HG02852 (cell line): ENCODE data around the gene TRHDE.

Experiments used
- ATAC-seq: cut with Tn5 transposase; IDR thresholded peaks from one replicate; pipeline ENCODE4 v1.9.1; 2021; ENCODE audit warnings: mild to moderate bottlenecking, moderate library complexity; ENCODE audit not compliant: unreplicated experiment

TRHDE gene

DNA sequence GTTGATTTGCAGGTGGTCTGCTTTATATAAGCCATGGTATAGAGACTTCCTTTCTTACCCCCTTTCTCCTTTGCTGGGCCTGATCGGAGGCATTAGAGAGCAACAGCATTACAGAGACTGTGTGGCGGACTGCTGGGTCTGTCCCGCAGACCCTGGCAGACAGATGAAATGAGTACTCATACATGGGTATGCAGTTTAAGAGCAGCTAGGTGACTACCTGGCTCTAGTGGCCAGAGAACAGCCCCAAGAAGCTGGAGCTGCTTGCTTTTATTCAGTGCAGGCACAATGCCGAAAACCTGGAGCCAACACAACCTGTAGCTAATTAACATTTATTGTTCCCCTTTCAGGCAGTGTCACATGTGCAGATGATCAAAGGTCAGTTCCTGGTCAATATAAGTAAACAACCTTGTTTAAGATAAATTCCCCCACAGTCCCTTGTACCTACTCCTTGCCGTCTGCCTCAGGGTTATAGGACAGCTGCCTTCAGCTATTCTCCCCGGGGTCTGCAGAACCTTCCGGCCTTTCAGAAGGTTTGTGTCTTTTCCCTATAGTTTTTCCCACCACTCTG, 160.0 kb downstream of the TRHDE start:
- no peak for ATAC-seq

DNA sequence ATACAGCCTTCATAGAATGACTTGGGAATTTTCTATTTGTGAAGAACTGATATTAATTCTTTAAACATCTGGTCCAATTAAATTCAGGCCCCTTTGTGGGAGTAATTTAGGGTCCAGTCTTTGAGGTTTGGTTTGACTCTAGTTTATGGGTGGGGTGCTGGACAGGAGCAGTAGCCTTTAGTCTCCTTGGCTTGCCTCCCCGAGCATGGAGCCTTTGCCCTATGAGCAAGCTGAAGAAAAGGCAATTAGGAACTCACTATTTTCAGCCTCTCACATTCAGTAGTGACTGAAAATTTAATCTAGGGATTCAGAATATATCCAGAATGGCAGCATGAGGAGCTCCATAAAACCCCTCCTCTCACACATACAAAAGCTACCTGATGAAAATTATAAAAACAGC, 161.1 kb downstream of the TRHDE start:
- ATAC-seq: no peak

DNA sequence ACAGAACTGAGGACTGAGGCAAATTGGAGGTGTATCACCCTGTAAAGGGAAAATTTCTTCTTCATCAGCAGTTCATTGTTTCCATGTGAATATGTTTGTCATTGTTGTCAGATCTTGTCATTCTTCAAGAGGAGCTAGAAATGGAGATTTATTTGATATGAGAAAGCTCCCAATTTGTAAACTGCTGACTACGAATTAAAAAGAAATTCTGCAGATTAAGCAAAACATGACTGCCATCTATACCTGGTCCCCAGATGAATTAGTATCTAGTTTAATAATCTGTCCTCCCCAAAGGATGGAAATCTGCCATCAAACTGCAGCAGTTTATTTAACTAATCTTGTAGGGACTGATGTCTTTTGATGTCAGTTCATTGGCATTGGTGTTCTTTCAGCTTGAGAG, 162.8 kb downstream of the TRHDE start:
- ATAC-seq: no peak

DNA sequence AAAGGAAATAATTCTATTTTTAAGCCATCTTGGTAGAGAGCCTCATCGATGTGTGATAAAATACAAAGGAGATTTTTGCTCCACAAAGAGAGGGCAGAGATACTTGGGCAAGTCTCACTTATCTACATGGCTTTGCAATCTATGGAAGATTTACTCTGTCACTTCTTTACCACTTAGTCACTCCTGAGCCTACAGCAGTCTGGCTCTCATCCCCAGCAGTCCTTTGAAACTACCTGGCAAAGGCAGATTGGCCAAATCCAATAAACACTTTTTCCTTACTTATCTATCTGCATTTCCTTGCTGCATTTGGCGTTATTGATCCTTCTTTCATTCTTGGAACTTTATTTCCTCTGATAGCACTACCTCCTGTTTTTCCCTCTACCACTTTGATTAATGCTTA, 170.0 kb downstream of the TRHDE start:
- no peak for ATAC-seq

DNA sequence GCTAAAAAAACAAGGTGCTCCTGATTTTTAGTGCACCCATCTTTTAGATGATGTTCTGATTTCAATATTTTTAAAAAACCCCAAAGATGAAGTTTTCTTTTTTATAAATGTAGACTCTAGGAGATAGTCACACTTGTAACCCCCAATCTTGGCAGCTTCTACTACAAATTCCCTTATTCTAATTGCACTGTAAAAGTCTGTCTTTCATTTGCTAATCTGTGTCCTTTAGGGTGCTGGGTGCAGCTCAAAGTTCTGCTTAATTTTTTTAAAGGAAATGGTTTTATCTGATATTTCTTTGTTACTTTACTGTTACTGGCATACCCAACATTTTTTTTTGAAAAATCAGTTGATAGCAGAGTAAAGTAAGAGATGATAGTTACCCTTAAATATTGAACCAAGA, 172.0 kb downstream of the TRHDE start:
- ATAC-seq: no peak

DNA sequence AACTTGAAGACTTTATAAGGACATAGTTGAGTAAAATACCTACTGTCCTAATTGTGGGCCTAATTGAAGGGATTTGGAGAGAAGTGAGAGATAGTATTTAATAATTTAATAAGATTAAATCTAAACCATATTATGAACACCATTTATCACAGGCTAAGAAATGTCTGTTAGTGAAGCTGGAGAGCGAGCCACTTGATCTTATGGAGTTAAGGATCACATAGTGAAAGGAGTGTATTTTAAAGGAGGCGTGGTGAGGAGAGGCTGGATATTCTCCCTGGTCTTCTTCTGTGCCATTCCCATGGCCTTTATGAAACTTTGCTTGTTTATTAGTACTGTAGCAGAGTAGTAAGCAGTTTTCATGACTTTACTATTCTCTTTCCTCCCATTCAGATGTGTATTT, 172.4 kb downstream of the TRHDE start:
- ATAC-seq: no peak

DNA sequence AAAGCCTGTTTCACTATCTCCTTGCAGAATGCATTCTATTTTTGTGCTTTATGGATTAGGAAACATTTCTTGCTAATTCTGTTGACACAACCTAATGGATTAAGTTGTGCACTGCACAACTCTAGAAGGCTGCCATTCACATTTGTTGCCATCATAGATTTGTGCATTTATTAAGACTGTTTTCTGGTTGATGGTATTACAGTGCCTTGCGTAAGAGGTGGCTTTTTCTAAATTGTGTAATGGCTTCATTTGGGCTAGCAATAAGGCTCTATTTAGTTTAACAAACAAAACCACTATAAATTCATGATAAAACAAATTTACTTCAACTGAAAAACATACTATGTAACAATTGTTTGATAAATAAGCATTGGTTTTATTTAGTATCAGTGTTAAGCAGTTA, 175.9 kb downstream of the TRHDE start:
- no peak for ATAC-seq

DNA sequence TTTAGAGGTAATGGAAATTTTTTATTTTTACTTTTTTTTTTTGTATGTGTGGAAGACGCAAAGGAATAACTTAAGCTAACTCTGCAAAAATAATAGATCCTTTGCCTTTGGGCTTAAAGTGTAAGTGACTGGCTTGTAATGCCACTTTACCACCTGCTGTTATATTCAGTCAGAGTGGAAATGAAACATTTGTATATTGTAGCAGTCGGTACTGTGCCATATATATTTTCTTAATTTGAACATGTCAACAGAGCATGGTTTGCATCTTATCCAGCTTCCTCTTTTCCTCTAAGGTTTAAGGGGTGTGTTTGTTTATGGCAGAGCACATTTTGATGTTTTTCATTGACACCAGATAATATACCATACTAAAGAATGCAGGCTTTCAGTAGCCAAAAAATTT, 176.6 kb downstream of the TRHDE start:
- no peak for ATAC-seq

DNA sequence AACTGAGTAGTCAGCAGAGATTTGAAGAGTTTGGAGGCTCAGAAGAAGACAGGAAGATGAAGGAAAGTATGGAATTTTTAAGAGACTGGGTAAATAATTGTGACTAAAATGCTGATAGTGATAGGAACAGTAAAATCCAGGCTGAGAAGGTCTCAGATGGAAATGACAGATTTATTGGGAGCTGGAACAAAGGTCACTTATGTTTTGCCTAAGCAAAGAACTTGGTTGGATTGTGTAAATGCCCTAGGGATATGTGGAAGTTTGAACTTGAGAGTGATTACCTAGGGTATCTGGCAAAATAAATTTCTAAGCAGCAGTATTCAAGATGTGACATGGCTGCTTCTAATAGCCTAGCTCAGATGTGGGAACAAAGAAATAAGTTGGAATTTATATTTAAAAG, 180.9 kb downstream of the TRHDE start:
- no peak for ATAC-seq

DNA sequence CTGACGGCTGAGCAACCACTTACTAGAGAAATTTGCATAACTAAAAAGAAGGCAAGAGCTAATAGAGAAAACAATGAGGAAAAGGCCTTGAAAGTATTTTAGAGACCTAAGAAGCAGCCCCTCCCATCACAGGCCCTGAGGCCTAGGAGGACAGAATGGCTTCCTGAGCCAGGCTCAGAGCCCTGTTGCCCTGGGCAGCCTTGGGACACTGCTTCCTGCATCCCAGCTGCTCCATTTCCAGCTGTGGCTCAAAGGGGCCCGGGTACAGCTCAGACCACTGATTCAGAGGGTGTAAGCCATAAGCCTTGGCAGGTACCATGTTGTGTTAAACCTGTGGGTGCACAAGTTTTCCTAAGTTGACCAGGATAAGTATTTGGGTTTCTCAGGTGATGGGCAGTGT, 181.4 kb downstream of the TRHDE start:
- no peak for ATAC-seq

DNA sequence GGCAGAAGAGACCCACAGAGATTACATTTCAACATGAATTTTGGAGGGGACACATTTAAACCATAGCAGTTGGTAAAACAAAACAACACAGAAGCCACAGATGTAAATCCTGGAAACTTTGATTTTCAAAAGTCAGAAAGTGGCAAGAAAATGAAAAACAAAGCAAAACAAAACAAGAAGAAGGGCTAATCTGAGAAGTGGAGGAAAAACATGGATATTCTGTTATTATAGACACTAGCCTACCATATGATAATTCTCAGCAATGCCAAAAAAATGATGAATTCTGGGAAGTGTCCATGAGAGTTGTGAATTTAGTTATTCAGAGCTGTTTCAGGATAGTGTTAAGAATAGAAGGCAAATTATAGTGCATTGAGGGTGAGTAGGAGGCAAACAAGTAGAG, 192.3 kb downstream of the TRHDE start:
- ATAC-seq: no peak

DNA sequence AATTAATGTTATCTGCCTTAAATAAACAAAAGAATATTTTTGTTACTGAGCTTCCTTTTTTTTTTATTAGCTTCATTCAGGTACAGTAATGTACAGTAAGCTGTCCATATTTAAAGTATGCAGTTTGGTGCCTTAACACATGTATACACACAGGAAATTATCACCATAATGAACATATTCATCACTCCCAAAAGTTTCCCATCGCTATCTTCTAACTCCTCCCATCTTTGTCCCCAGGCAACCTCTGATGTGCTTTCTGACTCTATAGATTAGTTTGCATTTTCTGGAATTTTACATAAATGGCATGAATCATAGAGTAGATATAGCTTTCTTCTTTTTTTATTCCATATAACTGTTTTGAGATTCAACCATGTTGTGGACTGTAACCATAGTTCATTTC, 193.0 kb downstream of the TRHDE start:
- ATAC-seq: no peak

DNA sequence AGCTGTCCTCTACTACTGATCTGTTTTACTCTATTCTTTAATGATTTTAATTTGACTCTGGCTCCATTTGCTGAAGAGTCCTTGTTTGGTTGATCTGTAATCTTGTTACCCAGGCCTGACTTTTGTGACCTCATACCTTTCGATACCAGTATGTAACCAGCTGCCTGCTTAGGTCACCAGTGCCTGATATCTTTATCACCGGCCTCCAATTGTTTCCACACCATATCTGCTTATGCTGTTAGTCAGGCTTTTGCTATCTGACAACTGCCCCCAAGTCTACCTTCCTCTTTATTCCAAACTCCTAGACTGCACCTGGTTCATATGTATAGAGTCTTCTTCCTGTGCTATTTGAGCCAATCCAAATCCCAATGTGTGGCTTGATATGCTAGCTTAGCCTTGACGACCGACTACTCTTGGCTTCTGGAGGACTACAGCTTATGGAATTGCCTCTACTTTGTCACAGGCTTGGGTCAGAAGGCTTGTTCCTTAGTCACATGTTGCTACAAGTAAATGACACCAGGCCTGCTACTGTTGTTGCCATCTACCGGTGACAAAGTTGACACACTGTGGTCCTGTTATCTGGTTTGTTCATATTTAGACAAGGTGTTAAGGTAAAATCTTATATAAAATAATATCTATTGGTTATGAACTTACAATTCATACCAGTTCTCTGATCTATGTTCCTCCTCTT, 193.9 kb downstream of the TRHDE start:
- ATAC-seq: no peak

DNA sequence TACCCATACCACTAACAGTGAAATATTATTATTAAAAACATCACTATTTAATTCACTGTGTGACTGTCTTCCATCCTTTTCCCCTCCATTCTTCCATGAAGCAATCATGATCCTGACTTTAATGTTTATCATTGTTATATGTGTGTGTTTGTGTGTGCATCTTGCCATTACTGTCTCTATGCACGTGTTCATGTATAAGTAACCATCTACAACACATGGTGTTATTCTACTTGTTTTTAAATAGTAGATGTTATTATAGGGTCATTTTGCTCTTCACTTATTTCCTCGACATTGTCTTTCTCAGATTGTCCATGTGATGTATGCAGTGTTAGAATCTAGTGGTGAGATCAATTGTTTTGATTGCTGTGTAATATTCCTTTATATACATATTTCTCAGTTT, 195.8 kb downstream of the TRHDE start:
- no peak for ATAC-seq

DNA sequence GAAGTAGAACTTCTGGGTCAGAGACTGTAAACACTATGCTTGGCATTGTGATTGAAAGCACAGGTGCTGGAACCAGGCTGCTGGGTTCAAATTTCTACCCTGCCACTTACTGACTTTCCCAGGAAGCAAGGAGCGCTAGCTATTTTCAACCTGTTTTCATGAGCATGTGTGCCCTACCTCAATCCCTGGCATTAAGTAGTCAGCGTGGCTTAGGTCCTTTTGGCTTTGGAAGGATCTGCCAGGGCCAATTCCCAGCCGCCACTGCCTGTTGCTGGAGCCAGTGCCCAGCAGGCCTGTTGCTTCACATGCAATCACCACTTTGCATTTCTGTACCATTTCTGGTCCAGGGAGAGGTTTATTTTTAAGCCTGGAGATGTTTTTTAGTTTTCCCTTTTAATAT, 196.3 kb downstream of the TRHDE start:
- no peak for ATAC-seq

DNA sequence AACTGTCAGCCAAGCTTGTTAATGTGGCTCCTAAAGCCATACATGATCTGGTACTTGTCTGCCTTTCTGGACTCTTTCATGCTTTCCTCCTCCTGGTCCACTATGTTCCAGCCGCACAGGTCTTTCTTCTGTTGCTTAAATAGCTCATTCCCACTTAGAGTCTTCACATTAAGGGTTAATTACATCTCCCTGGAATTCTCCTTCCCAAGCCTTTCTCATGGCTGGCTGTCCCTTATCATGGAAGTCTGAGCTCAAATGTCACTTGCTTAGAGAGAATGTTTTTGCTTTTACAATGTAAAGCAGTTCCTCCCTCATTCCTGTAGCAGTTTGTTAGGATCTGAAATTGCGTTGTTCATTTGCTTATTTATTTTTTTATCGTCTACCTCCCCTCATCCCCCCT, 199.6 kb downstream of the TRHDE start:
- ATAC-seq: no peak

DNA sequence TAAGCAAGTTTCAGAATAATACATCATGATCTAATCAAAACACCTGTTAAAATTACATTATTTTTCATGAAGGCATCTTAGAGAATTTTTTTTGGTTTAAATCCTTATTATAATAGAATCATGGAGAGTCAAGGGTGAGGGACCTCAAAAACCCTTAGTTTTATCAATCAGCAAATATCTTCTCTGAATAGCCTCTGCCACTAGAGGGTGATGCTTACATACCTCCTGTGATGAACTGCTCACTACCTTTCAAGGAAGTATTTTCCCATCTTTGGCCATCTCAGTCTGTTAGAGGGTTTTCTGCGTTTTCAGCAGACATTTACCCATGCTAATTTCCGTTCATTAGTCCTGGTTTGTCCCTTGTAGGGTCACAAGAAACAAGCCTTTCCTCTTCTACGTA, 200.2 kb downstream of the TRHDE start:
- ATAC-seq: no peak

DNA sequence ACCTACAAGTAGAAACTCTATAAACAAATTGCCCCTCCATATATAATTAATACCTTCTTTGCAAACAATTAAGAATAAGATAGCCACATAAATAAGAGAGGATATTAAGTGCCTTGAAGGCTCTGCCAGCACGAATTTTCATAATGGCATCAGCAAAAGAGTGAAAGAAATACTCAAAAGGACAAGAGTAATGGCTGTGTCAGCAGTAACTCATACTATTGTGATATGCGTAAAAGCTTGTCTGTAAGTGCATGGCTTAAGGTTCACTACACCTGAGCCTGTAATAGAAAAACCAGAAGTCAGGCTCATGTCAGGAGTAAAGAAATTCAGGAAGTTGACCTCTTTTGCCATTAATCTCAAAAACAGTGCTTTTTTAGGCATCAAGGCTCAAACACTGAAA, 204.1 kb downstream of the TRHDE start:
- ATAC-seq: no peak

DNA sequence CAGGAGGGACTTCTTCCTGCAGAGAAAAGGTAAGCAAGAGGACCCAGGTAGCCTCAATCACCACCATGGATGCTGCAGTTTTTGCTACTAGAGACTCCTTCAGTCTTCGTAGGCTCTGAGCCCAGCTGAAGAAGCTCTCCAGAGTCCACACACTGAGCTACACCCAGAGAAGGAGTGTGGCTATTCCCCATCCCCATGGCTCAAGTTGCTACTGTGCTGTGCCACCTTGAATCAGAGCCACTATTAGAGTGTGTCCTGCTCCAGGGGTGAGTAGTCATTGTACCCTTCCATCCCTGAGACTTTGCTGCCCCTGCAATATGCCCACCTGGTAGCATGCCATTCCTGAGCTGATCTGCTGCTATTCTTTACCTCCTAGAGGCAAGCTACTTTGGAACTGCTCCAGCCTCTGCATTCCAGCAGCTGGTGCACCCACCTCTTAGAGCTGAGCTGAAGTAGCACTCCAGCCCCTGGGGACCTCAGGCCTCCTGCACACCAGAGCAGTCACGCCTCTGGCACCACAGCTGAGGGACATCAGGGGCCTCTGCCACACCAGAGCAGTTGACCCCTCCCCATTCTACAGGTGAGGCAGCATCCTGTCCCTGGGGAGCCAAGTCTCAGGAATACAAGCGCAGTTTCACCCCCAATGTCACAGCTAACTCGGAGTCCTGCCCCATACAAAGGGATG, 213.0 kb downstream of the TRHDE start:
- ATAC-seq: no peak

DNA sequence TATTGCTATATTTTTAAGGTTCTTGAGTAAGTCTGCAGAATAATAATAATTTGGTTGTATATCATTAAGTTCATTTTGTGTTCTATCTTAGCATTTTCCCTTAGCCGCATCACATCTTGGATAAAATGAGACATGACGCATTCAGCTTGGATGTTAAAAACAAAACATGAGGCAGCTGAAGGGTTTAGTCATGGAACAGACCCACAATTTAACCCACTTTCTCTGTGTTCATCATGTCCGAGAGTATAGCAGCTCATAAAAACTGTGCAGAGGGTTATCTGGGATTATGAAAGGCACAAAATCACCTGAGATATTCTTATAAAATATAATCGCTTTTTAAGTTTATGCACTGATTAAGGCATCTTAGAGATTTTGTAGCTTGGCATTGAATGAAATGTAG, 219.3 kb downstream of the TRHDE start:
- no peak for ATAC-seq

DNA sequence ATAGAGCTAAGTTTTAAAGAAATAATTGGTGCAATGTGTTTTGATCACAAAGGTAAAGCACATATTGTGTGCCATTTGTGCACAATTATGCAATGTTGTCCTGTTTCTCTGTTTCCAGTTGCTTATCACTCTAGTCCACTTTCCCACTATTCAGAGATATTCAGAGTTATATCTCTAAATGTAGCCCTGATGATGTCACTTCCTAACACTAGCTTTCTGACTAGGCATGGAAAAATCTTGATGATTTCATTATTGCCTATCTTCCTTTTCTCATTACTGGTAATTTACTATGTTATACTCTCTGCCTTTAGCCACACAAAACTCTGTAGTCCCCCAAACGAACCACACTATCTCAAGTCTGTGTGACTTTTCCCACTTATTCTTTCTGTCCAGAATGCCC, 221.2 kb downstream of the TRHDE start:
- ATAC-seq: no peak

DNA sequence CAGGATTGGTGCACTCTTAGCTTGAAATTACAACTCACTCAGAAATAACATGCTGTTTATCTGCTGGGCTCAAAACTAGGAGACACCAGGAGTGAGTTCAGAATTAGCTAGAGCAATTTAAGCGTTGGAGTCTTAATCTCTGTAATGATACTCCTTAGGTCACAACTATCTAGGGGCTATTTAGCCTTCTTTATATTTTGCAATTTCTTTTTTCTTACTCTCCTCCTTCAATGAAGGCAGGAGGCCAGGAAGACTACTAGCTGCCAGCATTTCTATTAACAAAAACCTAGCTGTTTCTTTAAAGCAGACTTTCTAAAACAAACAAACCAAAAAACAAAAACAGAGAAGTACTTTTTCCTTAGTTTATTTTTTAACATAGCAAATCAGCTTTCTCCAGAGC, 226.2 kb downstream of the TRHDE start:
- ATAC-seq: no peak

DNA sequence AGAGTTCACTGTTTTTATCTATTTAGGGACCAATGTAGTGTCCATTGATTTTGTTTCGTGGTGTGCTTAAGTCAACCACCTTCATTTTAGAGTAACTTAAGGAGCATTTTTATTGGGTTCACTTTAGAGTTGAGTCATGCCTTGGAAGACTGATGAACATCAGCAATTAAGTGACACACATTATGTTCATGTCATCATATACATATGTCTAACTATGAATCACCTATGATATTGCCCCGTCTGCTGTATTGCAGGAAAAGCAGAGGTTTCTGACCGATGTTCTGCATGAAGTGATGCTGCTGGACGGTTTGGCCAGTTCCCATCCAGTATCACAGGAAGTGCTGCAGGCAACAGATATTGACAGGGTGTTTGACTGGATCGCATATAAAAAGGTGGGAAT, 227.1 kb downstream of the TRHDE start:
- no peak for ATAC-seq
